ENCODE measurements around the gene CKAP5.

The CKAP5 gene

GRCh38 chr11:46755962-46756361 is 90.1 kb downstream of the CKAP5 start:
- no peak for DNase-seq (ENCODE audit: low read depth)
- no peak overlapping the region for H3K4me3 ChIP-seq (ENCODE audit: low read length)
- TF ChIP-seq CTCF (conservative IDR thresholded peaks at IDR 0.05; ENCODE audit: low read depth, low read length) = no peak

- H3K4me3 ChIP-seq (ENCODE audit: low read length) = no peak overlapping the region
- DNase-seq (ENCODE audit: low read depth) = no peak
- no peak for TF ChIP-seq CTCF (conservative IDR thresholded peaks at IDR 0.05; ENCODE audit: low read depth, low read length)
Measured at GRCh38 chr11:46747150-46747549, 98.9 kb downstream of the CKAP5 start.

- TF ChIP-seq CTCF (conservative IDR thresholded peaks at IDR 0.05; ENCODE audit: low read depth, low read length) = no peak
- DNase-seq (ENCODE audit: low read depth) = no peak
- no peak overlapping the region for H3K4me3 ChIP-seq (ENCODE audit: low read length)
Measured at GRCh38 chr11:46745995-46746394, 100.1 kb downstream of the CKAP5 start.

GRCh38 chr11:46745328-46745727 is 100.8 kb downstream of the CKAP5 start:
- TF ChIP-seq CTCF (conservative IDR thresholded peaks at IDR 0.05; ENCODE audit: low read depth, low read length) = no peak
- DNase-seq (ENCODE audit: low read depth) = no peak

GRCh38 chr11:46743693-46744339 is 102.3 kb downstream of the CKAP5 start:
- TF ChIP-seq CTCF (conservative IDR thresholded peaks at IDR 0.05; ENCODE audit: low read depth, low read length) = no peak
- no peak overlapping the region for H3K4me3 ChIP-seq (ENCODE audit: low read length)
- no peak for DNase-seq (ENCODE audit: low read depth)

More at GRCh38 chr11:46745328-46745727, 100.8 kb downstream of the CKAP5 start:
- H3K4me3 ChIP-seq (ENCODE audit: low read length) = no peak overlapping the region

- TF ChIP-seq CTCF (conservative IDR thresholded peaks at IDR 0.05; ENCODE audit: low read depth, low read length) = no peak
- H3K4me3 ChIP-seq (ENCODE audit: low read length) = no peak overlapping the region
- DNase-seq (ENCODE audit: low read depth) = no peak
Measured at GRCh38 chr11:46743043-46743442, 103.0 kb downstream of the CKAP5 start.

Measured in retinal pigment epithelial cell (primary cell).